GM15510 (cell line): ENCODE measurements around the gene CEP126.

Experiments
- POLR2A ChIP-seq: IDR thresholded peaks from 3 replicates; pipeline ENCODE4 v1.6.1; 2011; ENCODE audit warnings: borderline replicate concordance; ENCODE audit not compliant: insufficient read length; ENCODE audit errors: extremely low read depth

Gene CEP126, protein sequence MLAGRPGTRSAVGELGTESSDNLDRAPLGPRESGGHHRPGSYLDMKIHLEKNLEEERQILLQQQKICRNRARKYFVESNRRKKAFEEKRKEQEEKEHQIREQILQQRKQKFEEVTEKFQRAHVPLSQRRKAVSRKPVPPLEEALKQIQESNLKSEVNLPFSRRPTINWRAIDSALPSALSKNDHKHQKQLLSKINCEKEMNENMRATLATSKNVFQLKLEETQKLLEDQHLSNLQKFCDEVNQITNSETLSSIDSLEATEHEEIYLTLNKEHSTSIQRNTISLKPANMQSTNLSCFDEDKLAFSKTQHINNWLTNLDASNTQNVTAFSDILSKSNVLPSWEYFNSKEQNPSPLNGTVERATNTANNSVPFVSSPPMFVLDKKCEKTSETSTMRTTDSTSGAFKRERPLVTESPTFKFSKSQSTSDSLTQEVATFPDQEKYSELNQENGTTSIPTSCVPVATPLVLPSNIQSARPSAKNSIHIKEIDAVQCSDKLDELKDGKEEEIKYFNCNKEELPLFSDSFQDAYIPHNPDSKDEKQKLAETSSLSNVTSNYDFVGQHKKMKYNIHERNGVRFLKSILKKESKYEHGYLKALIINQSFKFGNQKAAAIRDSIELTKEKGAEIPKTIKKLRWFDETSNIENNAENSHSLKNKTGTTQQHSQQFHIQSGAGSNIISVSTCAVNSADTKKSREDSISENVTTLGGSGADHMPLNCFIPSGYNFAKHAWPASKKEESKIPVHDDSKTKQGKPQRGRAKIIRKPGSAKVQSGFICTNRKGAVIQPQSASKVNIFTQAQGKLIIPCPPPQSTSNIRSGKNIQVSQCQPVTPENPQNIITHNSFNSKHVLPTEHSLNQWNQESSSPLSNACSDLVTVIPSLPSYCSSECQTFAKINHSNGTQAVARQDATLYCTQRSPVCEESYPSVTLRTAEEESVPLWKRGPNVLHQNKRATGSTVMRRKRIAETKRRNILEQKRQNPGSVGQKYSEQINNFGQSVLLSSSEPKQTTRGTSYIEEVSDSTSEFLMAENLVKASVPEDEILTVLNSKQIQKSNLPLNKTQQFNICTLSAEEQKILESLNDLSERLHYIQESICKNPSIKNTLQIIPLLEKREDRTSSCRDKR

DNA sequence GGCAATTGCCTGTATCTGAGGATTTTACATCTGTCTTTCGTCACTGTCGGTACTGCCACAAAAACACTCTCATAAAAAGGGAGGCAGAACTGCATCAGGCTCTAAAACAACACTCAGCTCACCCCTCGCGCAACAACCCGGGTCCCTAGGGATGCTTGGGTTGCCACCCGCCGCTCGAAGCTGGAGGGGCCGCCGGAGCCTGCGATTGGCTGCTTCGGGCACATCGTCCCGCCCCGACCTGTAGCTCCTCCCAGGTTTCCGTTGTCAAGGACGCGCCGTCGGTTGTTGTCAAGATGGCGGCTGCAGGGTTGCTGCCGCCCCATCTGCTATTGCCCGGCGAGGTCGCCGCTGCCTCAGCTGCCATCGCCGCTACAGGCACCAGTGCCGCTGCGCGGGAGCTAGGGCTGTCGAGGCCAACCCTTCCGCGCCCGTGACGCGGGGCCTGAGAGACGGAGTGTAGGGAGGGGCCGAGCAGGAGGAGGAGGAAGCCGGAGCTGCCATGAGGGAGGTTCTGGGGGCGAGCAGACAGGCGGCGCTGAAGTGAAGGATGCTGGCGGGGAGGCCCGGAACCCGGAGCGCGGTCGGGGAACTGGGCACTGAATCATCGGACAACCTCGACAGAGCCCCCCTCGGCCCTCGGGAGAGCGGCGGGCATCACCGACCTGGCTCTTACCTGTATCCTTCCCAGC lies at the start of gene CEP126:
CEP126 (plus strand) TSS at position 273 of the 689 bp plus-strand sequence; CDS start at position 548, 275 bp downstream.
- TF ChIP-seq POLR2A: no peak

DNA sequence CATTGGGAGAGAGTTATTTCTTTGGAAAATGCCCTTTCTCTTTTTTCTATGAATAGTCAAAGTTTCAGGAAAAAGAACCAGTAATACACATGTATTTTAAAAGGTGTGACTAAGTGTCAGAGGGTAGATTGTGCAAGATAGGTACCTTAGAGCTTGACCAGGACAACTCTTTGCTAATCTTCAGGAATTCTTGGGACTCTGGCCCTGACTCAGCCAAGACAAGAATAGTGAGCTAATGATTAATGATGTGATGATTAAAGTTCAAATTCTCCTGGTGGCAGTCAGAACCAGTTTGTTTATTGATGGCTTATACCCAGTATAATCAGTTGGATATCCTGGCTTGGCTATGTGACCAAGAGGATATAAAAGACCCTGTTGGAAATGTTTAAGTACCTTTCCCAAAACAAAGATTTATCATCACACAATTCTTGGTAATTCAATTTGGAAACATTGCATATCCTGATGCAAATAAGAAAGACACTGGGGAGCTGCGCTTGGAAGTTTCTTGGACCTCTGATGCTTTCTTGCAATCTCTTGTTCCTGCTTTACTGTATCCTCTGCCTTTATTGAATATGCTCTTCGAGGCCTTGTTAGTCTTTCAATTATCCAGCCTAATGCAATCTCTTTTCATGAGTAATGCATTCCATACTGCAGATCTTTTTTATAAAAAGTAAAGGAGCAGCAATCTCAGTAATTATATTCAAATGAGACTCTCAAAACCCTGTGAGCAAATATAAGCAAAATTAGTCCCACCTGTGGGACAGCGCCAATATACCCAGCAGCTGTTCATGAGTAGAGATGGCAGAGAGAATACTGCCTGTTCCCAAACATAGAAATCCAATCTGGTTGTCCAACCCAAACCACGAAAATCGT lies 48.0 kb upstream of the CEP126 start:
- no peak for TF ChIP-seq POLR2A

DNA sequence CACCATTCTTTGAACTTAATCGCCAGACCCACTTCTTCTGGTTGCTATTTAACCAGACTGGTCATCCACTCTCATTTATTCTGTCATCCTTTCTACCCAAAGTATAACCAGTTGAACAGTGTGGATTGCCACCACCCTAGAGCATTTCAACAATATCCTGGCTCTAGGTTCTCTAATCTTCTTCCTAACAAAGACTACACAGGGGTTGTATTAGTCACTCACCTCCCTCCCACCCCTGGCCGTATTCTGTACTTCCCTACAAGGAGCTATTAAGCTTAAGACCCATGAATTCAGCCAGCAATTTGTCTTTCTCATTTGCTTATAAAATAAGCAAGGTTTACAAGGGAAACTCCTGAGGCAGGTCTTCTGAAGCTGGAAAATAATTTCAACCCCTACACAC lies 46.9 kb upstream of the CEP126 start:
- TF ChIP-seq POLR2A: no peak

DNA sequence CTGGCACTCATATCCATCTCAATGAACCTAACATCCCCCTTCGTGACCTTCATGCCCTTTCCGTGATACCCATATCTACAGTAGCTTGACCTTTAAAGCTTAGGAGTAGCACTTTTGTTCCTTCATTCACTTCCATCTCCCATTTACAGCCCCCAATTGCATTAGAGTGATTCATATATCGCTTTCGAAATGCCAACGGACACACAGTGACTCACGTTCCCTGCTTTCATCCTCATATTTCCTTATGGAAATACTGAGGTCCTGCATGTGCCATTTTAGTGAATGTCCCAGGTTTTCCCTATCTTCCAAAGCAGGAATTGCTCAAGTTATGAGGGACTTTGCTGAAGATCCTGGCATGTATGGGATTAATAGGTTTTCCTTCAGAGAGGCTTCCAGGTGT lies 44.3 kb upstream of the CEP126 start:
- TF ChIP-seq POLR2A: no peak

DNA sequence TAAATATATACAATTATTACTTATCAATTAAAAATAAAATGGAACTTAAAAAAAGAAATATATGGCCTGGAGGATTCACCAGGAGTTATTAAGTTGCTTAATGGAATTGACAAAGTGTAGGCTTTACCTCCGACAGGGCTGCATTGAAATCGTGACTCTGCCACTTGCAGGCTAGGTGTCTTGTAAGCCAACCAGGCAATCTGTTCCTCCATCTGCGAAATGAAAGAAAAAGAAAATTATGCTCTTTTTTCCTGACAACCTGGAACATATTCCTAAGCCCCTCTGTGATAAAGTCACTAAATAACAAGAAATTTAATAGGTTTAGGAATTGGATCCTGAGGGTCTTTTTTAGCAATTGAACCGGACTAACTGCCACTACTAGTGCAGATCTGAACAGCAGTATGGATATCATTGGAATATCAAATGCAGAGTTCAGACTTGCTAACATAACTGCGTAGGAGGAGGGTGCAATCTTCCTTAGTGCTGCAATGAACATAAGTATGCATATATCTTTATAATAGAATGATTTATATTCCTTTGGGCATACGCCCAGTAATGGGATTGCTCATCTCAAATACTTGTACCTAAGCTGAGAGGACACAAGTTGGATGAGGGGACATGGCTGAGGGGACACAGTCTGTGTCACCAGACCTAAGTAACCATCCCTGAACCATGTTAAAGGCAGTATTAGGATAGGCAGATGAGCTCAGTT lies 42.5 kb upstream of the CEP126 start:
- no peak for TF ChIP-seq POLR2A

DNA sequence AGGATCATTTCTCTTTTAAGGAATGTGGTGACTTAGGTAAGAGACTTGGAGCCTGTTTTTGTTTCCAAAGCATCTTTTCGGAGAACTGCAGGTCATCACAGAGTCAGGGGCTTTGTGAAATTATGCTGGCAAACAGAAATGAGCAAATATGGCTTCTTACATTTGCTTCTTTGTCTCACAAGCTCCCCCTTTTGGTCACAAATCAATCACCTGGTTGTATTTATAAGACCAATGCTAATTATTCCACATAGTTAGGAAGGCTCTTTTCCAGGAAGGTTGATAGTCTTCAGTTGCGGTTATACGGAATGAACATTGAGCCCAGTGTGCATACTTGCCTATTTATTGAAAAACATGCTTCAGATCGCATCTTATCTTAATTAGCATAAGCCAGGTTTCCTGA lies 34.6 kb upstream of the CEP126 start:
- no peak for TF ChIP-seq POLR2A

DNA sequence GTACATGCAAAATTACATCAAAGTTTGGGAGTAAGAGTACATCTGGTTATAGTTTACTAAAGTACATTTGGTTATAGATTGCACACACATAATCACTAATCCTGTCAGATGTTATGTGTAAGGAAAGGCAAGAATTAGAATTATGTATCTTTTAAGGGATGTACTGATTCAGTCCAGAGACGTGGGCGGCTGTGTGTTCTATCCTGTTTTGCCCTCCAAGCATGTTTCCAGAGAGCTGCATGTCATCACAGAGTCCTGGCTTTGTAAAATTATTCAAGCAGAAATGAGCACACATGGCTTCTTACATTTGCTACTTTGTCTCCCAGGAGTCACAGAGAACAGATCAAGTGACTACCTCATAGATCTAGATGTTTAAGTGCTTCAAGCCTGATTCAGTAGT lies 33.2 kb upstream of the CEP126 start:
- no peak for TF ChIP-seq POLR2A

DNA sequence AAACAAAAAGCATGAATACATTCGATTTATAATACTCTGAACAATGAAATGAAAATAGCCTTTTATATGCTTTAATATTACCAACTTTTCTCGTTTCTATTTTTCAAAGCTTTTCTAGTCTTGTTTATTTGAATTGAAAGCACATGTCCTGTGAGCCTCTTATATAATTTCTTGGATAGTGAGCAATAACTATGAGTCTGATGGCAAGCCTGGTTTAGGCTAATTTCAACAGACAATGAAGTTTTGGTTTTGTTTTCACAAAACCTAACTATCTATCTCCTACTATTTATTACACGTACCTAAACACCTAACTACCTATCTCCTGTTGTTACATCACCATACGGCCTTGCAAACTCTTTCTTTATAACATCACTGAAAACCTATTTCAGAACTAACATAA lies 29.2 kb upstream of the CEP126 start:
- TF ChIP-seq POLR2A: no peak

DNA sequence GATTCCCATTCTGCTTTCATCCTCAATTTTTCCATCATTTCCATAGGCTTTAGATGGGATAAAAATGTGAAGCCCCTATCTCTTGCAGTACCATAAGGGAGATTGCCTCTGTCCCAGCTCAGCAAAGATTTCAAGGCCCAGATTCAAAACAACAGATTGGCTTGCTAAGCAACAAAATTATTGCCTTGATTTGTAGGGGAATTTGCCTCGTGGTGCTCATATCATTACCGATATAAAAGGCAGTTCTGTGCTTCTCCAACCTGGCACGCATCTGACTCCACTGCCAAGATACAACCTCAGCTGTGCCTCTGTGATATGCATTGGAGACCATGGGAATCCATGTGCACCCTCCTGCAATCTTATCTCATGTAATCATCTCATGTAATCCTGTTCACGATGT lies 25.0 kb upstream of the CEP126 start:
- no peak for TF ChIP-seq POLR2A

DNA sequence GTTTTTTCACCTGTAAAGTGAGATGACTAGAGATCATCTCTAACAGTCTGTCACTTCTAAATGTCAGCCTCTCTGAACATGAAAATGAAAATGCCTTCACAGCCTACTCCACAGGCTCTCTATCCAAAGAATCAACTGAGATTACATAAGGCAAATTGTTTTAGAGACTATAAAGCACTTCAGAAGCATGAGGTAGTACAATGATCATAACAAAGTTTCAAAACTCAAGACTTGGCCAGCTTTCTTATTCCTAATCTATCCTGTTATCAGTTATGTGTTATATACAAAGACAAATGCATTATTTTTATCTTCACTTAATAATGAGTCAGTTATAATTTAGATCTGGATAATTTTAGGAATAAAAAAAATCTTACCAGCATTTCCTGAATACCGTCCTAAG lies 20.3 kb upstream of the CEP126 start:
- TF ChIP-seq POLR2A: no peak

DNA sequence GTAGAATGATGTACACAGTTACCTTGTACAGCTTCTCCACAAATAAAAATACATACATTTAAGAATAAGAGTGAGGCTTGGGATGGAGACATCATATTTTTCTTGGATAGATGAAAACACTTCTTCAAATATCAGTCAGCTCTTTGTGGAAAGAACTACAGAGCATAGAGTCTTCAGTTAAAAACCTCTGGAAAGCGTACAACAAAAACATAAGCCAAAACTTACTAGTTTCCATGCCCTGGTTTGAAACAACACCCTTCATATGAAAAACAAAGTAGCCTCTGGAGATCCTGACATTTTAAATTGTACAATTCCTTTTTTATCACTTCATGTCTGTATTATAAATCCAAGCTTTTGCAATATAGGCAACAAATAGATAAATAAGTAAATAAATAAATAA lies 7.0 kb upstream of the CEP126 start:
- TF ChIP-seq POLR2A: no peak

DNA sequence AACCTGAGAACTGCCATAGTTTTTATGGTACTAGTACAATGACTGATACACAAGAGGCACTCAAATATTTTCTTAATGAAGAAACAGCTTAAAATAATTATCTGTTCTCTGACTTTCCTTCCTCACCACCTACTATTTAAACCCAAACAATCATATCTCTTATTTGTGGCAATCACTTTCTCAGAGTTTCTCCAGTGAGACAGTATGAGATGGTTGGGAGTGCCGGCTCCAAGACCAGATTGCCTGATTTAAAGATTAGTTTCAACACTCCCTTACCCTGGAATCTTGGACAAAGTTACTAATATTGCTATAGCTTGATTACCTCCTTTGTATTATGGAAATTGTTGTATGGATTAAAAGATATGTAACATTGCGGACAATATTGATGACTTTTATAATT lies 5.7 kb upstream of the CEP126 start:
- no peak for TF ChIP-seq POLR2A

DNA sequence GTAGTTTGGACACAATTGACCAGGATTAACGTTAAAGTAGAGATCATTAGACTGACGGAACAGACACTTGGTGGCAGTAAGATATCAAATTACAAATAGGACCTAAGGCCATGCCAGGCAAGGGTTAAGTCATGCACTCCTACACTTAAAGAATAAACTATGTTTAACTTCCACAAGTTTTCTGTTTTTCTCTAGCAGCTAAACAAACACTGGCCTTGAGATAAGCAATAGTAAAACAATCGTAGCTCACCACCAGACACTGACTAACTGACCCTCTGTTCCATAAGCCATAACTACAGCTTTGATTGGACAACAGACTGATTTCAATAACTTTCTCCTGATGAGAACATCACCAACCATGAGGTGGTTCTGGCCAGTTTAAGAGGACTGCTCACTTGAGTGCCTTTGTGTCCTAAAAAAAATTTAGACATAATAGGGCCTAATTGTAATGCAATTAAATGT lies 2.0 kb upstream of the CEP126 start:
- no peak for TF ChIP-seq POLR2A
